ENCODE data around the gene CENPX.

GRCh38 chr17:82018152-82018988, 4.3 kb downstream of the CENPX start:
- TF ChIP-seq CTCF (IDR thresholded peaks at IDR 0.05) (no peak), ZFX (IDR thresholded peaks at IDR 0.05; ENCODE audit: borderline replicate concordance) (no peak)

Data from 22Rv1 (cell line).